GM23338 (cell line): ENCODE measurements around the gene TBC1D5. TPM values are rescaled to one million over a fixed set of nuclear protein-coding genes. Genes with fewer than 3 reads are reported as not detected.
"Not testable (repeated sequence)": the region's sequence is repeated elsewhere in the genome, so short reads cannot be mapped to it uniquely, and the experiment has no call there.

Source experiments
- ATAC-seq: fragments of 200-7000 bp; cut with Tn5 transposase; 3 replicates; pipeline ENCODE4 v1.9.1; 2020
- DNase-seq: peaks from one replicate; pipeline ENCODE4 v3.0.0-alpha.2; 2015; ENCODE audit warnings: low spot score
- H2AFZ ChIP-seq: fragments of 200-600 bp; sonication (generic); 2 replicates; pipeline ENCODE4 v1.8.0; 2016; ENCODE audit warnings: antibody characterized with exemption, mild to moderate bottlenecking, moderate library complexity
- H3F3A ChIP-seq: fragments of 200-600 bp; sonication (generic); replicated peaks from 2 replicates; pipeline ENCODE4 v1.8.0; 2017; ENCODE audit warnings: antibody characterized with exemption, mixed run types, low read depth
- H3K27ac ChIP-seq: fragments of 200-600 bp; sonication (generic); 2 replicates; pipeline ENCODE4 v1.6.1; 2016; ENCODE audit warnings: low read depth
- H3K27me3 ChIP-seq: fragments of 200-600 bp; sonication (generic); 2 replicates; pipeline ENCODE4 v1.8.0; 2016; ENCODE audit warnings: mild to moderate bottlenecking, mixed run types, moderate library complexity; ENCODE audit not compliant: insufficient read depth
- H3K36me3 ChIP-seq: fragments of 200-600 bp; sonication (generic); 2 replicates; pipeline ENCODE4 v1.8.0; 2016; ENCODE audit warnings: mild to moderate bottlenecking; ENCODE audit not compliant: insufficient read depth
- H3K4me1 ChIP-seq: fragments of 200-600 bp; sonication (generic); 2 replicates; pipeline ENCODE4 v1.8.0; 2016; ENCODE audit warnings: mild to moderate bottlenecking, moderate library complexity; ENCODE audit not compliant: insufficient read depth
- H3K4me2 ChIP-seq: fragments of 200-600 bp; sonication (generic); 2 replicates; pipeline ENCODE4 v1.7.1; 2017; ENCODE audit warnings: mixed run types
- H3K4me3 ChIP-seq: fragments of 200-600 bp; sonication (generic); 2 replicates; pipeline ENCODE4 v1.6.1; 2016; ENCODE audit warnings: mixed run types
- H3K79me2 ChIP-seq: fragments of 200-600 bp; sonication (generic); replicated peaks from 2 replicates; pipeline ENCODE4 v1.8.0; 2017; ENCODE audit warnings: mild to moderate bottlenecking; ENCODE audit not compliant: insufficient read depth
- H3K9me2 ChIP-seq: fragments of 200-600 bp; sonication (generic); 2 replicates; pipeline ENCODE4 v1.8.0; 2017; ENCODE audit not compliant: insufficient read depth
- H4K20me1 ChIP-seq: fragments of 200-600 bp; sonication (generic); replicated peaks from 2 replicates; pipeline ENCODE4 v1.8.0; 2017; ENCODE audit warnings: mild to moderate bottlenecking; ENCODE audit not compliant: insufficient read depth
- H3K27ac Mint-ChIP-seq: 2 replicates; pipeline ENCODE4 v1.8.0; 2020; ENCODE audit warnings: inconsistent platforms, mild to moderate bottlenecking, moderate library complexity, mixed read lengths
- H3K27me3 Mint-ChIP-seq: 3 replicates; pipeline ENCODE4 v1.8.0; 2022; ENCODE audit warnings: low read depth, mild to moderate bottlenecking, moderate library complexity, mixed read lengths, inconsistent platforms; ENCODE audit not compliant: insufficient read depth, poor library complexity
- H3K36me3 Mint-ChIP-seq: 3 replicates; pipeline ENCODE4 v1.8.0; 2021; ENCODE audit warnings: low read depth, mild to moderate bottlenecking, inconsistent platforms, moderate library complexity, mixed read lengths
- H3K4me1 Mint-ChIP-seq: 3 replicates; pipeline ENCODE4 v1.8.0; 2020; ENCODE audit warnings: mild to moderate bottlenecking, inconsistent platforms, mixed read lengths
- H3K4me3 Mint-ChIP-seq: 3 replicates; pipeline ENCODE4 v1.8.0; 2021; ENCODE audit warnings: moderate library complexity, mild to moderate bottlenecking, inconsistent platforms, mixed read lengths
- H3K9me3 Mint-ChIP-seq: 3 replicates; pipeline ENCODE4 v1.8.0; 2020; ENCODE audit warnings: moderate library complexity, mild to moderate bottlenecking, inconsistent platforms, mixed read lengths
- CREB1 ChIP-seq: fragments of 250-450 bp; sonication (Bioruptor Pico); IDR thresholded peaks from 2 replicates; pipeline ENCODE4 v1.5.0; 2020; ENCODE audit warnings: low read depth, mild to moderate bottlenecking, moderate library complexity
- CTCF ChIP-seq, 2 experiments: fragments of 200-600 bp in 1 of 2; sonication (generic) in 1 of 2; conservative IDR thresholded peaks; 2 replicates each; pipeline versions ENCODE4 v1.5.1 to v1.6.1; 2016 to 2017; ENCODE audit warnings: antibody characterized with exemption in 2 of 2, low read depth in 2 of 2, mild to moderate bottlenecking in 2 of 2, moderate library complexity in 1 of 2
- EZH2 ChIP-seq: fragments of 200-600 bp; sonication (generic); IDR thresholded peaks from one replicate; pipeline ENCODE4 v1.8.0; 2017; ENCODE audit warnings: antibody characterized with exemption, mild to moderate bottlenecking, low read depth; ENCODE audit not compliant: unreplicated experiment
- JUNB ChIP-seq: IDR thresholded peaks from one replicate; pipeline ENCODE4 v1.6.1; 2016; ENCODE audit warnings: antibody characterized with exemption; ENCODE audit not compliant: unreplicated experiment
- POLR2AphosphoS5 ChIP-seq: IDR thresholded peaks from 2 replicates; pipeline ENCODE4 v1.6.1; 2016; ENCODE audit warnings: antibody characterized with exemption, low read depth
- ZNF114 ChIP-seq: fragments of 250-450 bp; sonication (Bioruptor Pico); IDR thresholded peaks from 2 replicates; pipeline ENCODE4 v1.5.0; 2020; ENCODE audit warnings: mild to moderate bottlenecking, moderate library complexity
- ZNF462 ChIP-seq: fragments of 250-450 bp; sonication (Bioruptor Pico); IDR thresholded peaks from 2 replicates; pipeline ENCODE4 v1.5.0; 2020; ENCODE audit warnings: mild to moderate bottlenecking, moderate library complexity
- polyA plus RNA-seq: library from polyadenylated mRNA; unstranded; fragments of >200 nt; fragmentation: Nextera tagmentation; extraction: Ambion mirVana; gene quantifications from 2 replicates; pipeline ENCODE4 v1.2.1, GENCODE V29; 2016
- total RNA-seq: library from RNA; depleted of rRNA; stranded (reverse); fragments of >200 nt; shearing (Covaris generic); gene quantifications from 2 replicates; pipeline ENCODE4 v1.2.3, GENCODE V29; 2014

The TBC1D5 gene
- total and polyA plus RNA-seq, 2 experiments from 2014 or later: 21.8 to 48.1 TPM

- Mint-ChIP-seq H3K27me3 (no peaks in the 10 kb centered on the region), H3K36me3 (peaks cover 26% of the 10 kb centered on the region; the same call in 2 of the 3 replicates), H3K4me1 (peaks cover 3% of the 10 kb centered on the region; the same call in 2 of the 3 replicates), H3K27ac (no peak overlapping the region), H3K4me3 (no peak overlapping the region), H3K9me3 (no peaks in the 10 kb centered on the region)
- no peaks in the 10 kb centered on the region for H3K36me3 ChIP-seq
- no peaks in the 10 kb centered on the region; the same call in 1 of the 2 replicates for H3K79me2 ChIP-seq
- no peaks in the 10 kb centered on the region for H3K4me1 ChIP-seq
- TF ChIP-seq CREB1: no peak
- TF ChIP-seq EZH2: no peak
- TF ChIP-seq ZNF462 (CRISPR knock-in tag): no peak
- TF ChIP-seq JUNB: no peak
- TF ChIP-seq POLR2AphosphoS5: no peak
- no peak for TF ChIP-seq CTCF (conservative IDR thresholded peaks at IDR 0.05; ENCODE audit: low read depth in 2 of 2)
- TF ChIP-seq ZNF114: no peak
- ATAC-seq (no peak), DNase-seq (no peak)
- H3K9me2 ChIP-seq: no peaks in the 10 kb centered on the region
- no peaks in the 10 kb centered on the region for H4K20me1 ChIP-seq
- no peak overlapping the region for H2AFZ ChIP-seq
- no peaks in the 10 kb centered on the region for H3F3A ChIP-seq
- H3K27me3 ChIP-seq: no peaks in the 10 kb centered on the region
- H3K4me3 ChIP-seq: no peak overlapping the region
- no peak overlapping the region for H3K4me2 ChIP-seq
- no peak overlapping the region for H3K27ac ChIP-seq
Observed at GRCh38 chr3:17726313-17726712, 16.1 kb downstream of the TBC1D5 start.

- not testable (repeated sequence) for H3K27ac Mint-ChIP-seq, H4K20me1 ChIP-seq, H3K9me3 Mint-ChIP-seq, H3K27ac ChIP-seq, H3K79me2 ChIP-seq, H3K4me1 Mint-ChIP-seq, H2AFZ ChIP-seq, DNase-seq, H3K4me1 ChIP-seq, H3K36me3 ChIP-seq, H3K4me3 Mint-ChIP-seq, ATAC-seq, H3F3A ChIP-seq, H3K9me2 ChIP-seq, H3K4me2 ChIP-seq, H3K4me3 ChIP-seq, H3K27me3 Mint-ChIP-seq, H3K27me3 ChIP-seq
- H3K36me3 Mint-ChIP-seq: peaks cover 26% of the 10 kb centered on the region; the same call in 2 of the 3 replicates
Observed at GRCh38 chr3:17725844-17726243, 16.6 kb downstream of the TBC1D5 start.
